Nephron (organoid): ENCODE measurements around the gene PPAT.

ENCODE experiments used
- H3K27ac Mint-ChIP-seq, 3 experiments: 2 replicates each; pipeline ENCODE4 v1.8.0; 2020; ENCODE audit warnings: mixed read lengths in 3 of 3, mild to moderate bottlenecking in 2 of 3, moderate library complexity in 1 of 3
- H3K27me3 Mint-ChIP-seq: 2 replicates; pipeline ENCODE4 v1.8.0; 2021; ENCODE audit warnings: low read depth, mild to moderate bottlenecking, moderate library complexity, mixed read lengths
- H3K36me3 Mint-ChIP-seq: 2 replicates; pipeline ENCODE4 v1.8.0; 2020; ENCODE audit warnings: low read depth, mixed read lengths
- H3K4me1 Mint-ChIP-seq: 2 replicates; pipeline ENCODE4 v1.8.0; 2020; ENCODE audit warnings: mixed read lengths
- H3K4me3 Mint-ChIP-seq, 3 experiments: 2 replicates each; pipeline ENCODE4 v1.8.0; 2020; ENCODE audit warnings: mild to moderate bottlenecking in 3 of 3, mixed read lengths in 3 of 3, moderate library complexity in 2 of 3
- H3K9me3 Mint-ChIP-seq: 2 replicates; pipeline ENCODE4 v1.8.0; 2020; ENCODE audit warnings: mixed read lengths
- CTCF ChIP-seq, 3 experiments: fragments of 200-600 bp; sonication (generic); IDR thresholded peaks; one replicate each; pipeline ENCODE4 v1.5.0; 2021; ENCODE audit warnings: antibody characterized with exemption in 3 of 3; ENCODE audit not compliant: unreplicated experiment in 3 of 3

The PPAT gene

GRCh38 chr4:56388306-56388705 lies 47.1 kb downstream of the PPAT start:
- Mint-ChIP-seq H3K4me3 (peak overlapping the region; percentile 86 to 95 (median 93)), H3K27ac (peak overlapping the region; percentile 98 to 99 (median 99)), H3K4me1 (peaks cover 47% of the 10 kb centered on the region), H3K27me3 (no peaks in the 10 kb centered on the region), H3K9me3 (no peaks in the 10 kb centered on the region), H3K36me3 (no peaks in the 10 kb centered on the region)
- no peak for TF ChIP-seq CTCF (IDR thresholded peaks at IDR 0.05; ENCODE audit: unreplicated experiment in 3 of 3)

GRCh38 chr4:56387023-56388001 lies 48.1 kb downstream of the PPAT start, which contains the start of gene AASDH:
Gene AASDH (minus strand): TSS chr4:56387491. CDS start chr4:56384299, 3,192 bp downstream.
- Mint-ChIP-seq H3K9me3 (no peaks in the 10 kb centered on the region), H3K4me3 (peak within 1 kb of the TSS; percentile 86 to 95 (median 93)), H3K4me1 (peaks cover 47% of the 10 kb centered on the region), H3K27me3 (no peaks in the 10 kb centered on the region), H3K36me3 (no peaks in the 10 kb centered on the region), H3K27ac (peak within 1 kb of the TSS; percentile 98 to 99 (median 99))
- TF ChIP-seq CTCF (IDR thresholded peaks at IDR 0.05; ENCODE audit: unreplicated experiment in 3 of 3) = no peak

GRCh38 chr4:56386091-56386490 lies 49.3 kb downstream of the PPAT start:
- no peaks in the 10 kb centered on the region for H3K9me3 Mint-ChIP-seq
- peaks cover 4% of the 10 kb centered on the region for H3K36me3 Mint-ChIP-seq
- H3K4me1 Mint-ChIP-seq = peaks cover 47% of the 10 kb centered on the region
- no peaks in the 10 kb centered on the region for H3K27me3 Mint-ChIP-seq
- TF ChIP-seq CTCF (IDR thresholded peaks at IDR 0.05; ENCODE audit: unreplicated experiment in 3 of 3) = no peak
- H3K4me3 Mint-ChIP-seq = peak overlapping the region; percentile 54 to 86 (median 65)
- peak overlapping the region in 2 of 3 experiments; percentile 57 to 91 for H3K27ac Mint-ChIP-seq

GRCh38 chr4:56375458-56375857 lies 60.0 kb downstream of the PPAT start:
- H3K27ac Mint-ChIP-seq = peak overlapping the region; percentile 48 to 89 (median 63)
- no peaks in the 10 kb centered on the region for H3K9me3 Mint-ChIP-seq
- TF ChIP-seq CTCF (IDR thresholded peaks at IDR 0.05; ENCODE audit: unreplicated experiment in 3 of 3) = no peak
- peaks cover 17% of the 10 kb centered on the region for H3K4me1 Mint-ChIP-seq
- no peak overlapping the region for H3K4me3 Mint-ChIP-seq
- no peaks in the 10 kb centered on the region for H3K27me3 Mint-ChIP-seq
- peaks cover 52% of the 10 kb centered on the region for H3K36me3 Mint-ChIP-seq

GRCh38 chr4:56374956-56375355 lies 60.5 kb downstream of the PPAT start:
- peak overlapping the region in 2 of 3 experiments; percentile 26 to 37 for H3K4me3 Mint-ChIP-seq
- no peaks in the 10 kb centered on the region for H3K27me3 Mint-ChIP-seq
- TF ChIP-seq CTCF (IDR thresholded peaks at IDR 0.05; ENCODE audit: unreplicated experiment in 3 of 3) = no peak
- H3K9me3 Mint-ChIP-seq = peaks cover 3% of the 10 kb centered on the region
- H3K4me1 Mint-ChIP-seq = peaks cover 17% of the 10 kb centered on the region
- H3K27ac Mint-ChIP-seq = peak overlapping the region; percentile 48 to 89 (median 82)
- peaks cover 55% of the 10 kb centered on the region for H3K36me3 Mint-ChIP-seq
